Liver (tissue), 9 donors: ENCODE data around the gene DTYMK. TPM values are rescaled to one million over a fixed set of nuclear protein-coding genes. Genes with fewer than 3 reads are reported as not detected.

Experiments
- DNase-seq: peaks from one replicate; pipeline ENCODE4 v3.0.0-alpha.2; 2017; ENCODE audit warnings: low spot score
- H3K27ac ChIP-seq, 2 donors: one replicate each; pipeline ENCODE4 v1.7.0; 2013; ENCODE audit warnings: inconsistent platforms in 2 of 2, low read length in 2 of 2, control low read depth in 1 of 2, low read depth in 1 of 2, mild to moderate bottlenecking in 1 of 2
- H3K27me3 ChIP-seq, 4 donors: one replicate each; pipeline versions ENCODE4 v1.6.1 to v1.7.0; 2013; ENCODE audit warnings: low read length in 3 of 4, inconsistent platforms in 1 of 4, mild to moderate bottlenecking in 1 of 4, moderate library complexity in 1 of 4; ENCODE audit not compliant: control insufficient read depth in 4 of 4, insufficient read depth in 4 of 4
- H3K36me3 ChIP-seq, 4 donors: one replicate each; pipeline versions ENCODE4 v1.6.1 to v1.7.0; 2013; ENCODE audit warnings: low read length in 3 of 4, mild to moderate bottlenecking in 3 of 4, low read depth in 1 of 4, moderate library complexity in 1 of 4; ENCODE audit not compliant: control insufficient read depth in 4 of 4, insufficient read depth in 3 of 4
- H3K4me1 ChIP-seq, 4 donors: one replicate each; pipeline versions ENCODE4 v1.6.1 to v1.7.0; 2013; ENCODE audit warnings: low read length in 3 of 4, mild to moderate bottlenecking in 3 of 4, moderate library complexity in 1 of 4; ENCODE audit not compliant: control insufficient read depth in 4 of 4, insufficient read depth in 4 of 4
- H3K4me3 ChIP-seq, 3 donors: one replicate each; pipeline versions ENCODE4 v1.6.1 to v1.7.0; 2013; ENCODE audit warnings: low read length in 3 of 3, control low read depth in 1 of 3, low read depth in 1 of 3, mild to moderate bottlenecking in 1 of 3
- H3K9ac ChIP-seq, 2 donors: one replicate each; pipeline ENCODE4 v1.7.0; 2013; ENCODE audit warnings: low read length in 2 of 2, mild to moderate bottlenecking in 2 of 2, moderate library complexity in 2 of 2, control low read depth in 1 of 2, low read depth in 1 of 2
- H3K9me3 ChIP-seq, 4 donors: one replicate each; pipeline versions ENCODE4 v1.6.1 to v1.7.0; 2013; ENCODE audit warnings: low read length in 3 of 4; ENCODE audit not compliant: control insufficient read depth in 4 of 4
- EGR1 ChIP-seq, 2 donors: IDR thresholded peaks; 2 replicates each; pipeline ENCODE4 v1.6.1; 2016 to 2018; ENCODE audit warnings: antibody characterized with exemption in 2 of 2, low read depth in 2 of 2
- FOXA1 ChIP-seq: IDR thresholded peaks from 2 replicates; pipeline ENCODE4 v1.6.1; 2016; ENCODE audit warnings: antibody characterized with exemption
- FOXA2 ChIP-seq: IDR thresholded peaks from 2 replicates; pipeline ENCODE4 v1.6.1; 2016; ENCODE audit warnings: antibody characterized with exemption
- GABPA ChIP-seq, 2 donors: IDR thresholded peaks in 1 of 2; conservative IDR thresholded peaks in 1 of 2; 2 replicates each; pipeline ENCODE4 v1.6.1; 2016; ENCODE audit warnings: antibody characterized with exemption in 2 of 2, mild to moderate bottlenecking in 1 of 2, moderate library complexity in 1 of 2
- HNF4A ChIP-seq, 2 donors: conservative IDR thresholded peaks; 2 replicates each; pipeline ENCODE4 v1.6.1; 2016; ENCODE audit warnings: antibody characterized with exemption in 2 of 2, mild to moderate bottlenecking in 2 of 2
- HNF4G ChIP-seq: IDR thresholded peaks from 2 replicates; pipeline ENCODE4 v1.6.1; 2016; ENCODE audit warnings: antibody characterized with exemption
- JUND ChIP-seq, 2 donors: IDR thresholded peaks; 2 replicates each; pipeline ENCODE4 v1.6.1; 2016; ENCODE audit warnings: antibody characterized with exemption in 2 of 2
- NR2F2 ChIP-seq: IDR thresholded peaks from 2 replicates; pipeline ENCODE4 v1.6.1; 2016; ENCODE audit warnings: antibody characterized with exemption
- RAD21 ChIP-seq, 2 donors: IDR thresholded peaks; 2 replicates each; pipeline ENCODE4 v1.6.1; 2016; ENCODE audit warnings: antibody characterized with exemption in 2 of 2, mild to moderate bottlenecking in 2 of 2
- REST ChIP-seq: IDR thresholded peaks from 2 replicates; pipeline ENCODE4 v1.6.1; 2016; ENCODE audit warnings: antibody characterized with exemption, mild to moderate bottlenecking
- RXRA ChIP-seq, 2 donors: IDR thresholded peaks; 2 replicates each; pipeline ENCODE4 v1.6.1; 2017 to 2018; ENCODE audit warnings: antibody characterized with exemption in 2 of 2, mild to moderate bottlenecking in 1 of 2
- TAF1 ChIP-seq: conservative IDR thresholded peaks from 2 replicates; pipeline ENCODE4 v1.6.1; 2016; ENCODE audit warnings: antibody characterized with exemption, mild to moderate bottlenecking
- YY1 ChIP-seq: IDR thresholded peaks from 2 replicates; pipeline ENCODE4 v1.6.1; 2016; ENCODE audit warnings: antibody characterized with exemption, mild to moderate bottlenecking
- ZBTB33 ChIP-seq: IDR thresholded peaks from 2 replicates; pipeline ENCODE4 v1.6.1; 2016; ENCODE audit warnings: antibody characterized with exemption
- WGBS: extraction: QIAGEN DNeasy Blood & Tissue Kit; methylation state at CpG from one replicate; pipeline ENCODE4 v1.1.7; 2013; 5-methylcytosine and 5-hydroxymethylcytosine counted together
- polyA plus RNA-seq, 2 donors: library from polyadenylated mRNA; stranded (reverse) in 1 of 2; unstranded in 1 of 2; fragments of 200-250 nt in 1 of 2; fragments of >200 nt in 1 of 2; fragmentation: Nextera tagmentation in 1 of 2; extraction: Ambion mirVana in 1 of 2; gene quantifications; one replicate each; pipeline versions ENCODE4 v1.2.1 to v1.2.3, GENCODE V29; 2013 to 2015
- total RNA-seq, 2 donors: library from RNA; depleted of rRNA; stranded (reverse); fragments of >200 nt; gene quantifications; one replicate each; pipeline ENCODE4 v1.2.3, GENCODE V29; 2014
- TF ChIP-seq, protein P1 (sequence below): IDR thresholded peaks from 2 replicates; pipeline ENCODE4 v1.6.1; 2016; ENCODE audit warnings: antibody characterized with exemption
- TF ChIP-seq, protein P2 (sequence below): fragments of 150-350 bp; IDR thresholded peaks from 2 replicates; pipeline ENCODE4 v1.5.1; 2017; ENCODE audit warnings: improper control_type of control experiment, low read depth, low read length; ENCODE audit not compliant: missing input control
- TF ChIP-seq, protein P3 (sequence below): IDR thresholded peaks from 2 replicates; pipeline ENCODE4 v1.6.1; 2016; ENCODE audit warnings: antibody characterized with exemption
- donor health status: healthy.
- donor health status: healthy.
- donor health status: healthy.
- donor health status: healthy.
- donor health status: healthy.

DTYMK gene
- total and polyA plus RNA-seq, 4 donors = 5.5 to 17.7 (median 14.5) TPM

DNA sequence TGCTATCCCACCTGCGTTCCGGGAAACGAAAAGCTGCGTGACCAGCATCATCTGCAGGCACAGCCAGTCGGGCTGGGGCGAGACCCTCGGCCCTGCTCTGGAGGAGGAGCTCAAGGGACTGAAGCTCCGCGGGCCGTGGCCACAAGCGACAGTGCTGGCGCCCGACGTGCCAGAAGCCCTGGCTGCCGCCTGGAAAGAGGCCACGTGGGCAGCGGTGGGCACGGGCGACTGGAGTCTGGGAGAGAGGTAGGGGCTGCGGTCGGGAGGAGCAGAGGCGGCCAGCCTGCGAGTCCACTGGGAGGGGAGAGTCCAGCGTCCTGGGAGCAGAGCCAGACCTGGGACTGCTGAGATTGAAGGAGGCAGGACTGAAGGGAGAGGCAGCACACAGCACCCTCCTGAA, 9.2 kb downstream of the DTYMK start (continued):
- TF ChIP-seq ZBTB33 (no peak), NR2F2 (no peak), RAD21 (IDR thresholded peaks at IDR 0.05) (no peak), HNF4G (no peak), YY1 (no peak), HNF4A (conservative IDR thresholded peaks at IDR 0.05) (no peak), GABPA (IDR thresholded peaks at IDR 0.05 in 1 of 2, conservative IDR thresholded peaks at IDR 0.05 in 1 of 2) (no peak)
- TF ChIP-seq, protein P1, sequence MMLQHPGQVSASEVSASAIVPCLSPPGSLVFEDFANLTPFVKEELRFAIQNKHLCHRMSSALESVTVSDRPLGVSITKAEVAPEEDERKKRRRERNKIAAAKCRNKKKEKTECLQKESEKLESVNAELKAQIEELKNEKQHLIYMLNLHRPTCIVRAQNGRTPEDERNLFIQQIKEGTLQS = no peak

- no peak for DNase-seq
- H3K36me3 ChIP-seq = peaks cover 0 to 20% (median 2%) of the 10 kb centered on the region in 4 donors
These were observed 9.9 kb downstream of the DTYMK start for GRCh38 chr2:241676665-241677064.

More at GRCh38 chr2:241676665-241677064, 9.9 kb downstream of the DTYMK start:
- Histone ChIP-seq H3K27me3 (no peaks in the 10 kb centered on the region), H3K4me1 (peaks cover 0 to 9% (median 0%) of the 10 kb centered on the region in 4 donors), H3K27ac (no peak overlapping the region), H3K9ac (no peak overlapping the region), H3K9me3 (no peaks in the 10 kb centered on the region), H3K4me3 (no peak overlapping the region)
- 92% methylated on average over 17 of the region's 17 CpGs for WGBS
- no peak for TF ChIP-seq REST
- no peak for TF ChIP-seq JUND (IDR thresholded peaks at IDR 0.05)
- TF ChIP-seq YY1 = no peak
- no peak for TF ChIP-seq NR2F2
- no peak for TF ChIP-seq RXRA (IDR thresholded peaks at IDR 0.05)
- no peak for TF ChIP-seq HNF4A (conservative IDR thresholded peaks at IDR 0.05)
- TF ChIP-seq TAF1 = no peak
- TF ChIP-seq GABPA (IDR thresholded peaks at IDR 0.05 in 1 of 2, conservative IDR thresholded peaks at IDR 0.05 in 1 of 2) = no peak
- no peak for TF ChIP-seq RAD21 (IDR thresholded peaks at IDR 0.05)
- TF ChIP-seq FOXA1 = no peak
- TF ChIP-seq FOXA2 = no peak
- TF ChIP-seq EGR1 (IDR thresholded peaks at IDR 0.05; ENCODE audit: low read depth in 2 of 2) = no peak
- TF ChIP-seq, protein P2, sequence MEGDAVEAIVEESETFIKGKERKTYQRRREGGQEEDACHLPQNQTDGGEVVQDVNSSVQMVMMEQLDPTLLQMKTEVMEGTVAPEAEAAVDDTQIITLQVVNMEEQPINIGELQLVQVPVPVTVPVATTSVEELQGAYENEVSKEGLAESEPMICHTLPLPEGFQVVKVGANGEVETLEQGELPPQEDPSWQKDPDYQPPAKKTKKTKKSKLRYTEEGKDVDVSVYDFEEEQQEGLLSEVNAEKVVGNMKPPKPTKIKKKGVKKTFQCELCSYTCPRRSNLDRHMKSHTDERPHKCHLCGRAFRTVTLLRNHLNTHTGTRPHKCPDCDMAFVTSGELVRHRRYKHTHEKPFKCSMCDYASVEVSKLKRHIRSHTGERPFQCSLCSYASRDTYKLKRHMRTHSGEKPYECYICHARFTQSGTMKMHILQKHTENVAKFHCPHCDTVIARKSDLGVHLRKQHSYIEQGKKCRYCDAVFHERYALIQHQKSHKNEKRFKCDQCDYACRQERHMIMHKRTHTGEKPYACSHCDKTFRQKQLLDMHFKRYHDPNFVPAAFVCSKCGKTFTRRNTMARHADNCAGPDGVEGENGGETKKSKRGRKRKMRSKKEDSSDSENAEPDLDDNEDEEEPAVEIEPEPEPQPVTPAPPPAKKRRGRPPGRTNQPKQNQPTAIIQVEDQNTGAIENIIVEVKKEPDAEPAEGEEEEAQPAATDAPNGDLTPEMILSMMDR = no peak
- no peak for TF ChIP-seq ZBTB33
- TF ChIP-seq, protein P3, sequence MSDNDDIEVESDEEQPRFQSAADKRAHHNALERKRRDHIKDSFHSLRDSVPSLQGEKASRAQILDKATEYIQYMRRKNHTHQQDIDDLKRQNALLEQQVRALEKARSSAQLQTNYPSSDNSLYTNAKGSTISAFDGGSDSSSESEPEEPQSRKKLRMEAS = no peak
- no peak for TF ChIP-seq HNF4G
